GM12872 (cell line): ENCODE data around the gene MAS1L.

ENCODE experiments used
- CTCF ChIP-seq: IDR thresholded peaks from 3 replicates; pipeline ENCODE4 v1.5.1; 2011; ENCODE audit warnings: low read depth, mild to moderate bottlenecking, low read length, moderate library complexity; ENCODE audit not compliant: insufficient read depth

MAS1L gene

DNA sequence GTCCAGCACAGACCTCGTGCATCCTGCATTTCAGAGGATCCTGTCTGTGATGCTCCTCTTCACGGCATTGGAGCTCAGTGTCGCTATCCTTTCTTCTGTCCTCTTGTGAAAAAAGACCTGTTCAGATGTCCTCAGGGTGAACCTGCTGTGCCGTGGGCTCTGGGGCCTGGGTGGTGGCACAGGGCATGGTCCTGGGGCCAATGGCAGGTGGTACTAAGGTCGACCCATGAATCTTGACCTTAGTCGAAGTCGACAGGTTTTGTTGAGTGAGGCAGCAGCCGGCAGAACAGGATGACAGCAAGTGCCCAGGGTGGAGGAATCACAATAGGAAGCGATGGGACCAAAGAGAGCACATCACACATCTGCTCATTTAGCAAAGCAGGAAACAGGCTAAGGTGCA lies 22.0 kb upstream of the MAS1L start:
- TF ChIP-seq CTCF, result no peak

DNA sequence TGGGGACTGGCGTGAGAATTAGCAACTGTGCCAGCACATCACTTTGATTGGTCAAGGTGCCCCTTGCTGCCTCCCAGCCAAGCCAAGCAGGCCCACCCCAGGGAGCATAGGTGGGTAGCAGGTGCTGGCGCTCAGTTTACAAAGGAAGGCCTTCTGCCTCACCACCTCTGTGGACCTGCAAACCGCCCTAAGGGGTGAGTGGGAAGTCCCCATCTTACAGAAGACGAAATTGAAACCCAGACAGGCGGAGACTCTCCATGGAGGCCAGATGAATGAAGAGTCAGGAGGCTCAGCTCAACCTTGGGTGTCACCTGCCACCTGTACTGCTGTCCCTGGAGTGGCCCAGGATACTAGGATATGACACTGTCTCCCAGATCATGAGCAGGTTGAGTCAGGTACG lies 21.5 kb upstream of the MAS1L start:
- no peak for TF ChIP-seq CTCF

GRCh38 chr6:29507319-29507718 lies 19.6 kb upstream of the MAS1L start:
- TF ChIP-seq CTCF, result no peak

DNA sequence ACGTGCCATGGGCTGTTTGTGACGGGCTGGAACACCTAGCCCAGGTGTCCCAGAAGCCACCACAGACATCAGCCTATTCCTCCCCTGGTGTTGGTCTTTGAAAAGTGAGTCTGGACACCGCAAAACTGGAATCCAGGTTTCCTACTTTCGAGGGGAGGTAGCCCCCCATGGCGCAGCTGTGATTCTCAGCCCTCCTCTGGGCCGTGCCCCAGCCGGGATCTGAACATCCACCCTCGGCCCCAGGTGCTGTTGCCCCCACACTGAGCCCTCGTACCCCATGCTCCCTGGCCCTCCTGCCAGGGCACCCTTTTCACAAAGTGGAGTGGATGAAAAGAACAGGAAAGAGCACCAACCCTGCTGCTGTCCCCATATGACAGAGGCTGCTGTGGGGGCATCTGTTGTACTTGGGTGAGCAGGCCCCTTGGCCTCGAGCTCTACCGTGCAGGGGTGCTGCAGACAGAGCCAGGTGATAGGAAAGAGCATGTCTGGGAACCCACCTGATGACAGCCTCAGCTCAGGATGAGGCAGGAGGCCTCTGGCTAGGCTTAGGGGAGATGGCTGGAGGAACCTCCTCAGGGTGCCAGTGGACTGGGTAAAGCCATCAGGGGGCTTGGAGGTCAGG lies 18.8 kb upstream of the MAS1L start:
- no peak for TF ChIP-seq CTCF

DNA sequence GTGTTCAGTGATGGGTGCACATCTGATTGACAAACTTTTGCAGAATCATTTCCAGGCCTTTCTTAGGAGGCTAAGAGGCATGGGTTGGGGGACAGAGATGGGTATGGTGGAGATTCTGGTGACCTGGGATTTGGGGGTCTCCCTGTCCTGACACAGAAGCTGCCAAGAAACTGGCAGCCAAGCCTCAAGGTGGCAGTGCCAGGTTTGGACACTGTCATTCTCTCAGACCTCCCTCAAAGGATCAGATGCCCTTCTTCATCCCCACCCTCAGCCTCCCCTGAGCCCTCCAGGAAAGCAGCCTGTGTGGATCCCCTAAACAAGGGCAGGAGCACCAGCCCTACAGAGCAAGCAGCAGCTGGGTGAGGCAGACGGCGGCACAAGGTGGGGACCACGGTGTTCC lies 18.1 kb upstream of the MAS1L start:
- no peak for TF ChIP-seq CTCF

DNA sequence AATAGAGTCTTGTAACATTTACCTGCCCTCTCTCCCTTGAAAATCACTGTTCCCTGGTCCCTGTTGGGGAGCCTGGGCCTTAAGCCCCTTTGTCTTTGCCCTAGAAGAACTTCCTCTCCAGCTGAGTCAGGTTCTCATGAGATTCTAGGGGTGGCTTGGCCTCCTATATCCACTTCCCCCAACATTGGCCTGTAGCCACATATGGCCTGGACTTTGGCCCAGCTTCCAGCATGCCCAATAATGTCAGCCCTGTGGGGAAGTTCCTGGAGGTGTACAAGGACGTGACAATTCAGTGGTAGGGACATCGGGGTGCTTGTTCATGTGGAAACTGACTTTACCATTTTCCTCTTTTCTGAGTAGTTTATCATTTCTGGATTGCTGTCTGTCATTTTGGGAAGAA lies 17.2 kb upstream of the MAS1L start:
- no peak for TF ChIP-seq CTCF

- no peak for TF ChIP-seq CTCF
These were observed 14.8 kb upstream of the MAS1L start for GRCh38 chr6:29502597-29502996.
